ENCODE measurements around the gene KBTBD7.

- TF ChIP-seq, protein P1, sequence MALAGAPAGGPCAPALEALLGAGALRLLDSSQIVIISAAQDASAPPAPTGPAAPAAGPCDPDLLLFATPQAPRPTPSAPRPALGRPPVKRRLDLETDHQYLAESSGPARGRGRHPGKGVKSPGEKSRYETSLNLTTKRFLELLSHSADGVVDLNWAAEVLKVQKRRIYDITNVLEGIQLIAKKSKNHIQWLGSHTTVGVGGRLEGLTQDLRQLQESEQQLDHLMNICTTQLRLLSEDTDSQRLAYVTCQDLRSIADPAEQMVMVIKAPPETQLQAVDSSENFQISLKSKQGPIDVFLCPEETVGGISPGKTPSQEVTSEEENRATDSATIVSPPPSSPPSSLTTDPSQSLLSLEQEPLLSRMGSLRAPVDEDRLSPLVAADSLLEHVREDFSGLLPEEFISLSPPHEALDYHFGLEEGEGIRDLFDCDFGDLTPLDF (CRISPR knock-in tag; IDR thresholded peaks at IDR 0.05) = no peak
- TF ChIP-seq, protein P2, sequence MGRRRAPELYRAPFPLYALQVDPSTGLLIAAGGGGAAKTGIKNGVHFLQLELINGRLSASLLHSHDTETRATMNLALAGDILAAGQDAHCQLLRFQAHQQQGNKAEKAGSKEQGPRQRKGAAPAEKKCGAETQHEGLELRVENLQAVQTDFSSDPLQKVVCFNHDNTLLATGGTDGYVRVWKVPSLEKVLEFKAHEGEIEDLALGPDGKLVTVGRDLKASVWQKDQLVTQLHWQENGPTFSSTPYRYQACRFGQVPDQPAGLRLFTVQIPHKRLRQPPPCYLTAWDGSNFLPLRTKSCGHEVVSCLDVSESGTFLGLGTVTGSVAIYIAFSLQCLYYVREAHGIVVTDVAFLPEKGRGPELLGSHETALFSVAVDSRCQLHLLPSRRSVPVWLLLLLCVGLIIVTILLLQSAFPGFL (CRISPR knock-in tag; IDR thresholded peaks at IDR 0.05) = no peak
- TF ChIP-seq CTCF (CRISPR knock-in tag; IDR thresholded peaks at IDR 0.05) (no peak), ZNF274 (CRISPR knock-in tag; IDR thresholded peaks at IDR 0.05) (no peak), MAFK (conservative IDR thresholded peaks at IDR 0.05 in 1 of 2, IDR thresholded peaks at IDR 0.05 in 1 of 2; ENCODE audit: low read length in 2 of 2) (no peak), HNF4A (CRISPR knock-in tag; IDR thresholded peaks at IDR 0.05) (no peak), ZNF282 (IDR thresholded peaks at IDR 0.05; ENCODE audit: partially characterized antibody) (no peak), ZNF691 (CRISPR knock-in tag; IDR thresholded peaks at IDR 0.05; ENCODE audit: borderline replicate concordance, low read depth) (no peak)
Observed at GRCh38 chr13:41162151-41162550, 32.2 kb downstream of the KBTBD7 start.
